GM21447 (cell line): Measurements from ENCODE around the gene FRA10AC1.

Experiments
- ATAC-seq: cut with Tn5 transposase; IDR thresholded peaks from one replicate; pipeline ENCODE4 v1.9.1; 2021; ENCODE audit not compliant: unreplicated experiment

Gene FRA10AC1

GRCh38 chr10:93630625-93631557 is 71.5 kb downstream of the FRA10AC1 start:
- no peak for ATAC-seq

GRCh38 chr10:93629647-93630305 is 72.6 kb downstream of the FRA10AC1 start:
- no peak for ATAC-seq

- ATAC-seq, result no peak
These were observed 73.5 kb downstream of the FRA10AC1 start for GRCh38 chr10:93628858-93629257.

- no peak for ATAC-seq
These were observed 79.5 kb downstream of the FRA10AC1 start for GRCh38 chr10:93622942-93623341.

- ATAC-seq, result no peak
These were observed 81.5 kb downstream of the FRA10AC1 start for GRCh38 chr10:93620925-93621324.
